ENCODE measurements around the gene CCDC167.

Gene CCDC167

DNA sequence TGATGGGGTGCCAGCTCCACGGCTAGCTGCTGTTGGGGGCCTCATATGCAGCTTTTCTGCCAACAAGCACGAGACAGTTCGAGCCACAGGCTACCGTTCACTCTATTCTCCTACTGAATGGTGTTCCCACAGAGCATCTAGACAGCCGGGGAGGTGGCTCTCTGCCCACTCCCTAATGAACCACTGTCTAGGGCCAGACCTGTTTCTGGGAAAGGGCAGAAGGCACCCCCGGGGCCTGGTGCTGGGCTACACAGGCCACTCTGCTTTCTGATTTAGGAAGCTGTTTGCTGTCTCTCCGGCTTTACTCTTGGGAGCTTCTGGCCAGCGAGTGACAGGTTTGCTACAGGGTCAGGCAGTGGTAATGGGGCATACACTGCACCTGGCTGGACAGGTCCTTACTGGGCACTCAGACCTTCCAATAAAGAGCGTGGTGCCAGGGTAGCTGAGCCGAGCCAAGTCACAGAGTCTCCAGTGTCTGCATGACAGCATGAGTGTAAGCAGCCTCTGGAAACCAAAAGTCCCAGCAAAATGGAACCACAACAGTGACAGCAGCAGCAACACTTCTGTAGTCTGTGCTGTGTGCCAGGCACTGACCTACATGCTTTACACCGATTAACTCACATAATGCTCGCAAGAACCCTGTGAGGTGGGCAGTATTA lies 8.4 kb downstream of the CCDC167 start:
- no peak for TF ChIP-seq CTCF (IDR thresholded peaks at IDR 0.05; ENCODE audit: insufficient read depth, low read length, poor library complexity, severe bottlenecking)
- no peak for DNase-seq (ENCODE audit: extremely low read depth, insufficient read length)
- H3K36me3 ChIP-seq (ENCODE audit: control insufficient read depth, insufficient read depth, low read length), result peaks cover 9% of the 10 kb centered on the region
- H3K27me3 ChIP-seq (replicated peaks; ENCODE audit: control insufficient read depth, insufficient read depth, low read length), result no peaks in the 10 kb centered on the region
- H3K4me3 ChIP-seq (replicated peaks; ENCODE audit: low read depth, low read length), result no peak overlapping the region

DNA sequence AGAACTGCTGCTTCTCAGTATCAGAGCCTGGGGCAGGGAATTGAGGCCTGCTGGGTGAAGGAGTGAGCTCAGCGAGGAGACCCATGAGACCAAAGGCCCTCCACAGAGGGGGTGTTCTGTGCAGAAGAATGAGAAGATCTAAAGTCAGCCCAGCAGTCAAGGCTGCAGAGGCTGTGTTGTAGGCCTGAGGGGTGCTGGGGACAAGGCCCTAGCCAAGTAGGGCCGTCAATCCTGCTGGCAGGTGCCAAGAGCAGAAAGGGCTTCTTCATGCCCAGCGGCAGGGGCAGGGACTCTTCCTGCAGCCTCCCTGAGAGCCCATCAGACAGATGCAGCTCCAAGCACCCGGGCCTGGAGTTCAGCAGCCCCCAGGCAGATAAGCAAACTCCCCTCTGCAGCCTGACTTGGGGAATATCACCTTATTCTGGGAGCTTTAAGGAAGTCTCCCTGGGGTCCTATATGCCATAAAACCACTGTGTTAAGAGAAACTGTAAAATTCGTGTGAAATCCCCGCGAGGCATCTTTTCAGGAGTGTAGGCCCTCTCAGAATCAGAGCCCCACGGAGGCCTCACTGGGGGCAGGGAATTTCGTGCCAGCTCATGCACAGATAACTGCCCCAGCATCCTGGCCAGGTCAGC lies 9.0 kb downstream of the CCDC167 start:
- no peak for DNase-seq (ENCODE audit: extremely low read depth, insufficient read length)
- peaks cover 13% of the 10 kb centered on the region for H3K36me3 ChIP-seq (ENCODE audit: control insufficient read depth, insufficient read depth, low read length)
- H3K4me3 ChIP-seq (replicated peaks; ENCODE audit: low read depth, low read length), result no peak overlapping the region
- TF ChIP-seq CTCF (IDR thresholded peaks at IDR 0.05; ENCODE audit: insufficient read depth, low read length, poor library complexity, severe bottlenecking), result no peak
- H3K27me3 ChIP-seq (replicated peaks; ENCODE audit: control insufficient read depth, insufficient read depth, low read length), result no peaks in the 10 kb centered on the region

DNA sequence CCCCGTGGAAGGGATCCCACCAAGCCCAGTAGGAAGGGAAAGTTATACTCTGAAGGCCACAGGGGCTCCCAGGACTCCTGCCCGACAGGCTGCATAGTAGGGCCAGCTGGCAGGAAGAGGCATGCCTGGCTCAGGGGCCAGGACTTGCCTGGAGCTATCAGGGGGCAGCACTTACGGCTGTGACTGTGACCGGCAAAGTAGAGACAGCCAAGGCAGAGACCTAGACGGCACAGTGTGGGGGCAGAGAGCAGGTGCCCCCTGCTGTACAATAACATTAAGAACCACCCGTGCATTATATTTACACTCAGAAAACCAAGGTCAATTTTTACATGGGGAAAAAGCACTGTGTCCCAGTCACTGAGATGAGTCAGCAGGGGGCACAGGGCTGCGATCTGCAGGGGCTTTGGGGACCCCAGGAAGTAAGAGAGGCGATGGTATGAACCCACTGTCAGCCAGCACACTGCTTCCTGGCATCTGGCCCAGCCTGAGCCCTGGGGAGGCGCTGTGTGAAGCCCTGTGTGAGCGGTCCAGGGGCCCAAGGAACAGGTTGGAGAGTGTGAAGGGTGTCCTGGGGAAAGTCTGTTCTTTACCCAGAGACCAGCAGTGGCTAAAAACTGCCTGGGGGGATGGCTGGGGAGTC lies 9.9 kb downstream of the CCDC167 start:
- Histone ChIP-seq H3K4me3 (replicated peaks; ENCODE audit: low read depth, low read length) (no peak overlapping the region), H3K27me3 (replicated peaks; ENCODE audit: control insufficient read depth, insufficient read depth, low read length) (no peaks in the 10 kb centered on the region), H3K36me3 (ENCODE audit: control insufficient read depth, insufficient read depth, low read length) (peaks cover 17% of the 10 kb centered on the region)
- no peak for DNase-seq (ENCODE audit: extremely low read depth, insufficient read length)
- TF ChIP-seq CTCF (IDR thresholded peaks at IDR 0.05; ENCODE audit: insufficient read depth, low read length, poor library complexity, severe bottlenecking), result peak; percentile 35

GRCh38 chr6:37488476-37488875 lies 11.2 kb downstream of the CCDC167 start:
- no peaks in the 10 kb centered on the region for H3K27me3 ChIP-seq (replicated peaks; ENCODE audit: control insufficient read depth, insufficient read depth, low read length)
- H3K36me3 ChIP-seq (ENCODE audit: control insufficient read depth, insufficient read depth, low read length), result peaks cover 21% of the 10 kb centered on the region
- DNase-seq (ENCODE audit: extremely low read depth, insufficient read length), result no peak
- no peak overlapping the region for H3K4me3 ChIP-seq (replicated peaks; ENCODE audit: low read depth, low read length)
- no peak for TF ChIP-seq CTCF (IDR thresholded peaks at IDR 0.05; ENCODE audit: insufficient read depth, low read length, poor library complexity, severe bottlenecking)

GRCh38 chr6:37487591-37488380 lies 11.9 kb downstream of the CCDC167 start:
- peaks cover 27% of the 10 kb centered on the region for H3K36me3 ChIP-seq (ENCODE audit: control insufficient read depth, insufficient read depth, low read length)
- DNase-seq (ENCODE audit: extremely low read depth, insufficient read length), result no peak
- no peaks in the 10 kb centered on the region for H3K27me3 ChIP-seq (replicated peaks; ENCODE audit: control insufficient read depth, insufficient read depth, low read length)
- no peak for TF ChIP-seq CTCF (IDR thresholded peaks at IDR 0.05; ENCODE audit: insufficient read depth, low read length, poor library complexity, severe bottlenecking)
- H3K4me3 ChIP-seq (replicated peaks; ENCODE audit: low read depth, low read length), result no peak overlapping the region
